Amniotic stem cell (primary cell): ENCODE measurements around the gene CBY1.
"Not testable (repeated sequence)": the region's sequence is repeated elsewhere in the genome, so short reads cannot be mapped to it uniquely, and the experiment has no call there.

Source experiments
- DNase-seq: peaks from one replicate; lab custom pipeline; 2025; lab: John Stamatoyannopoulos, UW

The CBY1 gene

GRCh38 chr22:38656256-38657044 lies at the start of gene CBY1, which contains the start of gene FAM227A:
TSS of gene CBY1 (plus strand) at chr22:38656638. CDS start at chr22:38668055, 11,417 bp downstream.
TSS of gene FAM227A (minus strand) at chr22:38656392. CDS start at chr22:38650168, 6,224 bp downstream.
- peak; percentile 80 for DNase-seq

DNA sequence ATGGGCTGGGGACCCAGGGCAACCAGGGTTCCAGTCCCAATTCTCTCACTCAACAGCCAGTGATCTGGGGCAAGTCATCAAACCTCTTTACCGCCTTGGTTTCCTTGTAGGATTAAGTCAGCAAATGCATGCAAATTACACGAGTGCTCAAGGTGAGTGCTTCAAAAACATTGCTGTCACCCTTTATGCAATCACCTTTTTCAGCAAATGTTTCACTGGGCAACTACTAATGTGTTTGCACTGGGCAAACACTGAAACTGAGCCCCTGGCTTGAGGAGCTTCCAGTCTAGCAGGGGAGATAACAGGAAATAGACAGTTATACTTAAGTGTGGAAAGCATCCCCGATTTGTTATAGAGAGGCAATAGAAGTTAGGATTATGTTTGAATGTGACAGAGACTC lies 48.8 kb upstream of the CBY1 start:
- no peak for DNase-seq

GRCh38 chr22:38608992-38609750 lies 47.3 kb upstream of the CBY1 start:
- DNase-seq = no peak

- DNase-seq = no peak
Measured at GRCh38 chr22:38610234-38610633, 46.2 kb upstream of the CBY1 start.

DNA sequence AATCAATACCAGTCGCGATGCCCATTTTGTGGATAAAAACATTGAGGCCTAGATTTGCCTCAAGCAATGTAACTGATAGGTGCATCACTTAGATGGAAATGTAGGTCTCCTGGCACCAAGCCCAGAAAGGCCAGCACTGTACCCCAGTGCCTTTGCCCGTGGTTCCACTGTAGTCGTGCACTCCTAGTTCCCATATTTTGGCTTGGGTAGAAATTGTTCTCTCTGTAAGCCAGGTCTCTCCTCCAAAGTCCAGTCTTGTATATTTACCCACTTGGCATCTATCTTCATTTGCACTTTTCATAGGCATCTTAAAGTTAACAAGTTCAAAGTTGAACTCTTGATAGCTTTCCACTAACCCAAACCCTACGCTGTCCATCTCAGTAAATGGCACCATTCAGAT lies 44.9 kb upstream of the CBY1 start:
- DNase-seq = no peak

- no peak for DNase-seq
Measured at GRCh38 chr22:38612217-38613006, 44.0 kb upstream of the CBY1 start.

- no peak for DNase-seq
Measured at GRCh38 chr22:38613588-38613987, 42.9 kb upstream of the CBY1 start.

DNA sequence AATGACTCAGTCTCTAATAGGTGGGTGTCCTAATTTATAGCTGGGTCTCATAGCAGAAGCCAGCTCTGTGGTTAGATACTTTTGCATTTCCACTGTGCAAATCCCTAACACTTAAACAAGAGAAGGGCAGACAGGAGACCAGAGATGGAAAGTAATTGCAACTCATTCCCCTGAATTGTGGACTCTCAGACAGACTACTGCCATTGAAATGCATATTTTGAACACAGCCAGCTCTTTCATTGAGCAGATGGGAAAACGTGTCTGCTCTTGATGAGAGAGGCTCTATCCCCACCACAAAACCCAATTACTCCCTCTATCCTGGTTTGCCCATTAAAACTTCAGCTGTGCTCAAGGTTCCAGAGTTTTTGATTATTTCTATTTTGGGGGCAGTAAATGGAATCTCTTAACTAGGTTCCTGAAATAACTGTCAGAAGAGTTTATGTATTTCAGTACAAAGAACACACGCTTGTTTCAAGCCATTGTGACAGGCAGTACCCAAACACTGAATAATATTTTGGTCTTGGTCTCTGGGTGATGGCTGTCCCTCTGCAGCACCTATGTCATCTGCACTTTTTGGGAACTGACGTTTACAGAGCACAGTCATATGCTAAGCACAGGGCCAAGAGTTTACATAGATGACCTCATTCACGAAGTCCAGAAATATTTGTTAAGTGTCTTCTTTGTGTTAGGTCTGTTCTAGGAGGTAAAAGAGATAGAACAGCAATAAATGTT lies 41.9 kb upstream of the CBY1 start:
- DNase-seq = no peak

DNA sequence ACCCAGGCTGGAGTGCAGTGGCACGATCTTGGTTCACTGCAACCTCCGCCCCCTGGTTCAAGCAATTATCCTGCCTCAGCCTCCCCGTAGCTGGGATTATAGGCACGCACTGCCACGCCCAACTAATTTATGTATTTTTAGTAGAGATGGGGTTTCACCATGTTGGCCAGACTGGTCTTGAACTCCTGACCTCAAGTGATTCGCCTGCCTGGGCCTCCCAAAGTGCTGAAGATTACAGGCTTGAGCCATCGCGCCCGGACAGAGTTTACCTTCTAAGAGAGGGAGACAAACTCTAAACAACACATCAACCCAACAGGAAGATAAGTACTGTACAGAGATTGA lies 41.4 kb upstream of the CBY1 start:
- not testable (repeated sequence) for DNase-seq

GRCh38 chr22:38618258-38618657 lies 38.2 kb upstream of the CBY1 start:
- no peak for DNase-seq

- no peak for DNase-seq
Measured at GRCh38 chr22:38618682-38619081, 37.8 kb upstream of the CBY1 start.

DNA sequence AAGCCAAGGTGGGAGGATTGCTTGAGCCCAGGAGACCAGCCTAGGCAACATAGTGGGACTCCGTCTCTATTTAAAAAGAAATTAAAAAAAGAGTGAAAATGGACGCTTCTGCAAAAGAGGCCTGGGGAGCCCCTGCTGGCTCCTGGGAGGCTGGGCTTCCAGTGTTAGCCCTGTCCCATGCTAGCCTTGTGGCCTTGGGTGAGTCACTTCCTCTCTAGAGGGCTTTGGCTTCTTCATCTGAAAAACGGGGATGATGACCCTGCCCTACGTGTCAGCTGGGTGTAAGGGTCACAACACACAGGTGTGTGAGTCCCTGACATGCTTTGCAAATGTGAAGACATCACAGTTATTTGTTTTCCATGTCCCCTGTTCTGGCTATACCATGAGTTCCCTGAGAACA lies 33.1 kb upstream of the CBY1 start:
- DNase-seq = no peak

DNA sequence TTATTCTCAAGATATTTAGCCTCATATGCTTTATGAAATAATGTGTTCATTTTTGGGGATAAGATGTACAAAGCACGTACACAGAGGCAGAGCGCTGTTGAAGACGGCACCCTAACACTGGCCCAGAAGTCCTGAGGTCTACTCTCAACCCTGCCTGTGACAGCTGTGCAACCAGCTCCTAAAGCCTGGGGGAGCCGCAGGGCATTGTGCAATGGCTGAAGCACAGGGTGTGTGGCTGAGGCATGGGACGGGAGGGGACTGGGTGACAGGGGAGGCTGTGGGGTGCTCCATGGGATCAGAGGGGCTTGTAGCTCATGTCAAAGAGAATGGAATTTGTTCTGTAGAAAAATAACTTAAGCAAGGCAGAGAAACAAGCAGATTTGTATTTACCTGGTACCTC lies 28.0 kb upstream of the CBY1 start:
- no peak for DNase-seq

- DNase-seq = no peak
Measured at GRCh38 chr22:38629108-38629507, 27.3 kb upstream of the CBY1 start.

DNA sequence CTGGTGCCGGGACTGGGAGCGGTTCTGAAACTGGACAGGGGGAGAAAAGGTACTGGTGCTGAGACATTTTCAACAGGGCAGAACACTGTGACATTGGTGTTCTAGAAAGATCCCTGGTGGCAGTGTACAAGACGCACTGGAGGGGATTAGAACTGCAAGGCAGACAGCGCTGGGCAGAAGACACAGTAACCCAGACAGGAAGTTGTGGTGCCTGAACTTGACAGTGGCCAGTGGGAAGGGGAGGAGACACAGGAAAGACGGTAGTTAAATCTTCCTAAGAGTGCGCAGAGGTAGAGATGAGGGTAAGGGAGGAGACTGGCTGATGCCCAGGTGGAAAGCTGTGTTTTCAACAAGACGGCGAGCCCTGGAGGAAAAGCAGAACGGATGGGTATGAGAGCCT lies 24.7 kb upstream of the CBY1 start:
- DNase-seq = no peak

DNA sequence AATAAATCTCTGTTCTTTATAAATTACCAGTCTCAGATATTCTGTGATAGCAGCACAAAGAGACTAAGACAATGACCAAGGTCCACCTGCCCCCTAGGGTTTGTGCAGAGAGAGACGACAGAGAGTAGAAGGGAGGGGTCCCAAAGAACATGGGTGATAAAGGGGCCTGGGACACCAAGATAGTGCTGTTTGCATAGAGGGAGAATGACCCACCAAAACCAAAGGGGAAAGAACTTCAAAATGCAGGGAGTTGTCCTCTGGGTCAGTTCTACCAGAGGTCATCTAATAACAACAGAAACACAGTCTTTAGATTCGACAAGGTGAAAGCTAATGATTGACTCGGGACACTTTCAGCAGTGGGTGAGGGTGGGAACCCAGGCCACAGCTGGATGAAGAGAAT lies 23.9 kb upstream of the CBY1 start:
- no peak for DNase-seq

- DNase-seq = no peak
Measured at GRCh38 chr22:38638216-38638615, 18.2 kb upstream of the CBY1 start.

DNA sequence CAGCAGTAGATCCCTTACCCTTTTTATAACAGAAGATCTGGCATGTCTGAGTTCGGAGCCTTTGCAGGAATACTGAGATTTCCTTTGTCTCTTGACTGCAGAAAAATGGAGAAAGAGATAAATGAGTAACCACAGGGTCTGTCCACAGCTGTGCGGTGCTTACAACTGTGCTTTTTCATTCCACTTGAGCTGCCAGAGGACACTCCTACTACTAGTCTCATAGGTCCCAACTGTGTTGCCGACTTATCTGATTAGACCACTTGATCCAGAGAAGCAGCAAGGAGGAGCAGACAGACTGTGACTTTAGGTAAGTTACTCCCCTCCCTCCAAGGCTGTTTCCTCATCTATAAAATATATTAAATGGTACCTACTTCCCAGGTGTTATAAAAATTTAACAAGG lies 17.7 kb upstream of the CBY1 start:
- no peak for DNase-seq

GRCh38 chr22:38641476-38642040 lies 14.9 kb upstream of the CBY1 start:
- DNase-seq = no peak

DNA sequence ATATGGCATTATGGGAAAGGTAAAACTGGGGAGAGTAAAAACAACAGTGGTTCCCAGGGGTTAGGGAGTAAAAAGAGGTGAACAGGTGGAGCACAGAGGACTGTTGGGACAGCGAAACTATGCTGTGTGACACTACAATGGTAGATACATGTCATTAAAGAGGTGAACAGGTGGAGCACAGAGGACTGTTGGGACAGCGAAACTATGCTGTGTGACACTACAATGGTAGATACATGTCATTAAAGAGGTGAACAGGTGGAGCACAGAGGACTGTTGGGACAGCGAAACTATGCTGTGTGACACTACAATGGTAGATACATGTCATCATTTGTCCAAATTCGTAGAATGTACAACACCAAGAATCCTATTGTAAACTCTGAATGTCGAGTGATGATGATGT lies 12.2 kb upstream of the CBY1 start:
- not testable (repeated sequence) for DNase-seq

GRCh38 chr22:38645430-38645829 lies 11.0 kb upstream of the CBY1 start:
- DNase-seq = no peak
